Activated naive CD8-positive, alpha-beta T cell treated with anti-CD3 and anti-CD28 coated beads, Interleukin-2, amount 50 U/mL, for 24 hours (primary cell): ENCODE measurements around the gene PCNX2.

Experiments
- ATAC-seq: fragments of 150-1000 bp; cut with Tn5 transposase; one replicate; pipeline ENCODE4 v1.10.0; 2021
- DNase-seq: peaks from one replicate; pipeline ENCODE4 v3.0.0; 2021
- H3K27ac Mint-ChIP-seq: one replicate; pipeline ENCODE4 v1.8.0; 2021; ENCODE audit warnings: mild to moderate bottlenecking, mixed read lengths
- H3K27me3 Mint-ChIP-seq: one replicate; pipeline ENCODE4 v1.8.0; 2021; ENCODE audit warnings: mixed read lengths
- H3K36me3 Mint-ChIP-seq: one replicate; pipeline ENCODE4 v1.8.0; 2021; ENCODE audit warnings: low read depth, mixed read lengths
- H3K4me1 Mint-ChIP-seq: one replicate; pipeline ENCODE4 v1.8.0; 2021; ENCODE audit warnings: mixed read lengths
- H3K4me3 Mint-ChIP-seq: one replicate; pipeline ENCODE4 v1.8.0; 2021; ENCODE audit warnings: mild to moderate bottlenecking, moderate library complexity, mixed read lengths
- H3K9me3 Mint-ChIP-seq: one replicate; pipeline ENCODE4 v1.8.0; 2021; ENCODE audit warnings: mixed read lengths

The PCNX2 gene

GRCh38 chr1:233255145-233255544 is 40.4 kb downstream of the PCNX2 start:
- no peak for DNase-seq
- H3K9me3 Mint-ChIP-seq = no peaks in the 10 kb centered on the region
- H3K36me3 Mint-ChIP-seq = peaks cover 31% of the 10 kb centered on the region
- H3K27me3 Mint-ChIP-seq = no peaks in the 10 kb centered on the region
- no peak overlapping the region for H3K27ac Mint-ChIP-seq
- H3K4me3 Mint-ChIP-seq = no peak overlapping the region
- ATAC-seq = no peak
- H3K4me1 Mint-ChIP-seq = no peaks in the 10 kb centered on the region

GRCh38 chr1:233253832-233254331 is 41.6 kb downstream of the PCNX2 start:
- Mint-ChIP-seq H3K36me3 (peaks cover 32% of the 10 kb centered on the region), H3K9me3 (no peaks in the 10 kb centered on the region), H3K27me3 (no peaks in the 10 kb centered on the region), H3K4me3 (no peak overlapping the region), H3K4me1 (no peaks in the 10 kb centered on the region), H3K27ac (no peak overlapping the region)
- ATAC-seq = no peak
- no peak for DNase-seq

DNA sequence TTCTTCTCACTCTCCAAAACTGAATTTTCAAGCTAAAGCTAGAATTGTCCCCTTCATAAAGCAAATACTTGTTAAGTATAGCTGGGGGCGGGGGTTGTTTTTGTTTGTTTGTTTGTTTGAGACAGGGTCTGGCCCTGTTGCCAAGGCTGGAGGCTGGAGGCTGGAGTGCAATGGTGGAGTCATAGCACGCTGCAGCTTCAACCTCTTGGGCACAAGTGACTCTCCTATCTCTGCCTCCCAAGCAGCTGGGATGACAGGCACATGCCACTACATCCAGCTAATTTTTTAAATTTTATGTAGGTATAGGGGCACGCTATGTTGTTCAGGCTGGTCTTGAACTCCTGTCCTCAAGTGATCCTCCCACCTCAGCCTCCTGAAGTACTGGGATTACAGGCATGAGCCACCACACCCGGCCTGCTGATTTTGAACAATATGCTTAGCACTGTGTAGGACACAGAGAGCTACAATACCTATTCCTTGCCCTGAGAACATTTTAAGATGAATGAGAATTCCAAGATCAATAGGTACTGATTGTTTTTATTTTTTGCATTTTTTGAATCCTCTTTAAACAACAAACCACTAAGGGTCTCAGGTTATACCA is 42.2 kb downstream of the PCNX2 start:
- ATAC-seq (no peak), DNase-seq (no peak)
- Mint-ChIP-seq H3K27me3 (no peaks in the 10 kb centered on the region), H3K9me3 (no peaks in the 10 kb centered on the region), H3K4me1 (no peaks in the 10 kb centered on the region), H3K27ac (no peak overlapping the region), H3K36me3 (peaks cover 33% of the 10 kb centered on the region), H3K4me3 (no peak overlapping the region)

DNA sequence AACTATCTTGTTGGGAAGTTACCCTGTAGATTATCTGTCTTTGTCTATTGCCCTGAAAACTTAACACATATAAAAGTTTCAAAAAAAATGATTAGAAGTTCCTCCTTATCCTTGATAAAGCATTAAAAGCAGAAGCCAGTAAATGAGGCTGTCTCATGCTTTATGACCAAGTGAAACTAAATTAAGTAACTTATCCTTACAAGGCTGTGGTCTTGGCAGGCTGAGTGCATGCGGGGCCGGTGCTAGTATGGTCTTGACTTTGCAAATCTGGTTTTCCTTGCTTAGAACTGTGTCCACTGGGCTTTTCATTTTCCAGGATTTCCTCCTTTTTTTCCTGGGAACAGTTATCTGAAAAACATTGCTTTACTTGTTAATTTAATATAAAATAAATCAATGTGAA is 43.1 kb downstream of the PCNX2 start:
- Mint-ChIP-seq H3K4me1 (no peaks in the 10 kb centered on the region), H3K36me3 (peaks cover 27% of the 10 kb centered on the region), H3K4me3 (no peak overlapping the region), H3K27me3 (no peaks in the 10 kb centered on the region), H3K27ac (no peak overlapping the region), H3K9me3 (no peaks in the 10 kb centered on the region)
- no peak for DNase-seq
- ATAC-seq = no peak

- no peak for DNase-seq
- no peaks in the 10 kb centered on the region for H3K4me1 Mint-ChIP-seq
- H3K27me3 Mint-ChIP-seq = no peaks in the 10 kb centered on the region
- ATAC-seq = no peak
- H3K9me3 Mint-ChIP-seq = no peaks in the 10 kb centered on the region
- H3K4me3 Mint-ChIP-seq = no peak overlapping the region
- H3K27ac Mint-ChIP-seq = no peak overlapping the region
- peaks cover 22% of the 10 kb centered on the region for H3K36me3 Mint-ChIP-seq
Measured at GRCh38 chr1:233251201-233251720, 44.3 kb downstream of the PCNX2 start.

- no peak for ATAC-seq
- Mint-ChIP-seq H3K9me3 (no peaks in the 10 kb centered on the region), H3K36me3 (peaks cover 28% of the 10 kb centered on the region), H3K4me1 (peaks cover 2% of the 10 kb centered on the region), H3K27ac (no peak overlapping the region), H3K4me3 (no peak overlapping the region), H3K27me3 (no peaks in the 10 kb centered on the region)
- no peak for DNase-seq
Measured at GRCh38 chr1:233248014-233248413, 47.5 kb downstream of the PCNX2 start.

GRCh38 chr1:233246965-233247364 is 48.6 kb downstream of the PCNX2 start:
- ATAC-seq (no peak), DNase-seq (no peak)
- Mint-ChIP-seq H3K4me3 (no peak overlapping the region), H3K27ac (no peak overlapping the region), H3K9me3 (no peaks in the 10 kb centered on the region), H3K36me3 (peaks cover 28% of the 10 kb centered on the region), H3K4me1 (peaks cover 2% of the 10 kb centered on the region), H3K27me3 (no peaks in the 10 kb centered on the region)

GRCh38 chr1:233245191-233245765 is 50.2 kb downstream of the PCNX2 start:
- H3K36me3 Mint-ChIP-seq = peaks cover 23% of the 10 kb centered on the region
- peak overlapping the region; percentile 26 for H3K27ac Mint-ChIP-seq
- no peaks in the 10 kb centered on the region for H3K27me3 Mint-ChIP-seq
- H3K4me3 Mint-ChIP-seq = no peak overlapping the region
- H3K4me1 Mint-ChIP-seq = peaks cover 2% of the 10 kb centered on the region
- ATAC-seq (peak; percentile 43), DNase-seq (no peak)
- no peaks in the 10 kb centered on the region for H3K9me3 Mint-ChIP-seq

- Mint-ChIP-seq H3K36me3 (peaks cover 14% of the 10 kb centered on the region), H3K4me1 (peaks cover 2% of the 10 kb centered on the region), H3K27ac (no peak overlapping the region), H3K27me3 (no peaks in the 10 kb centered on the region), H3K4me3 (no peak overlapping the region), H3K9me3 (no peaks in the 10 kb centered on the region)
- ATAC-seq = no peak
- DNase-seq = no peak
Measured at GRCh38 chr1:233244183-233244582, 51.3 kb downstream of the PCNX2 start.

- no peak for DNase-seq
- peaks cover 2% of the 10 kb centered on the region for H3K4me1 Mint-ChIP-seq
- peaks cover 12% of the 10 kb centered on the region for H3K36me3 Mint-ChIP-seq
- no peak for ATAC-seq
- no peaks in the 10 kb centered on the region for H3K27me3 Mint-ChIP-seq
- no peaks in the 10 kb centered on the region for H3K9me3 Mint-ChIP-seq
- no peak overlapping the region for H3K27ac Mint-ChIP-seq
- no peak overlapping the region for H3K4me3 Mint-ChIP-seq
Measured at GRCh38 chr1:233242827-233243483, 52.6 kb downstream of the PCNX2 start.

- H3K27me3 Mint-ChIP-seq = no peaks in the 10 kb centered on the region
- no peaks in the 10 kb centered on the region for H3K9me3 Mint-ChIP-seq
- H3K36me3 Mint-ChIP-seq = peaks cover 13% of the 10 kb centered on the region
- peaks cover 2% of the 10 kb centered on the region for H3K4me1 Mint-ChIP-seq
- H3K27ac Mint-ChIP-seq = no peak overlapping the region
- no peak overlapping the region for H3K4me3 Mint-ChIP-seq
- ATAC-seq (no peak), DNase-seq (no peak)
Measured at GRCh38 chr1:233241759-233242158, 53.8 kb downstream of the PCNX2 start.

DNA sequence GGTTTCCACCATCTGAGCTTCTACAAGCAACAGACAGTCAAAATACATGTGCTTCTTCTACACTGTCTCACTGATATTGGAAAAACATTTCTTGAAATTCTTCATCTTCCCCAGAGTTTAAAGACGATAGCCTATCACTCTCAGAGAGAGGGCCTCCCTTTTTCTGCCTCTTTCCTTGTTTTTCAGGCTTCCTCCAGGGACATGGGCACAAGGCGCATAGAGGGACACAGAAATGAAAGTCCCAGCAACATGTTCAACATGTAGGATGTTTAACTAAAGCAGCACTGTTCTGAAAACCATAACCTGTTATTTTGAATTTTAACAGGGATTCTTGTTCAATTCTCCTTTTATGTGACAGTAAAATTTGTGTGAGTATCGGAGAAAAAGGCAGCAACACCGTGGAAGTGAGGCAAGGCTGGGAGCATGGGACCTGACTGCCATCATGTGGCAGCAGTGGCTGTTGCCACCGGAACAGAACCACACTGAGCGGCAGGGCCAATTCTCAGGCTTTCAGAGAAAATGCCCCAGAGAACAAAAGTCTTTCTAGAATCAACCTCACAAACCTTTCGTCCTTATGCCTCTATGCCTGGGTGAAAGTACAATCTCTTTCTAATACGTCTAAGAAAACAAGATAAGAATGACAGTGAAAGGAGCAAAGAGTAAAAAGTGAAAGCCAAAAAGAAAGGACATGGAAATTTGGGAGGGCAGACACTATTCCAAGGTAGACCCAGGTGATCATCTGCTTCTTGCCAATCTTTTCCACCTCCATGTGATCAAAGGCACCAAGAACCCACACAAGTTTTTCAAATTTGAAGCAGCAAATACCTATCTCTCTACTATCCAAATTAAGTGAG is 54.5 kb downstream of the PCNX2 start:
- peaks cover 18% of the 10 kb centered on the region for H3K36me3 Mint-ChIP-seq
- ATAC-seq = no peak
- H3K27ac Mint-ChIP-seq = no peak overlapping the region
- no peaks in the 10 kb centered on the region for H3K9me3 Mint-ChIP-seq
- H3K4me1 Mint-ChIP-seq = peaks cover 2% of the 10 kb centered on the region
- DNase-seq = peak; percentile 10
- H3K4me3 Mint-ChIP-seq = no peak overlapping the region
- no peaks in the 10 kb centered on the region for H3K27me3 Mint-ChIP-seq

DNA sequence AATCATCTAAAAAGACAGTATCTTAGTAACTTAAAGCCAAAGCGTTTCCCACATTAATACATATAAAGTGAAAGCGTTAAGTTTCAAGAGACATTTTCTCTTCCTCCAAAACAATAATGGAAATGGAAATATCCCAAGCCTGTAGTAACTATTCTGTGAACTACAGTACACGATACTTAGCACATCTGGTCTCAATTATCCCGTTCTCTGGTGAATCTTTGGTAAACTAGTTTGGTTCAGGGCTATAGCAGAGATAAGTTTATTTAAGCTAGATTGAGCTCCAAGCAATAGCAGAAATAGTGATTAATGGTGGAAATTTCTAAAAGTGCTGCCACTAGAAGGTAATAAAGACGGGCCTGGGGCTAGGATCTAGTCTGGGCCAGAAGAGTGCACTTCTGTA is 55.2 kb downstream of the PCNX2 start:
- no peak for DNase-seq
- Mint-ChIP-seq H3K36me3 (peaks cover 22% of the 10 kb centered on the region), H3K27me3 (no peaks in the 10 kb centered on the region), H3K9me3 (no peaks in the 10 kb centered on the region), H3K4me3 (no peak overlapping the region), H3K4me1 (peaks cover 2% of the 10 kb centered on the region), H3K27ac (no peak overlapping the region)
- no peak for ATAC-seq

- H3K36me3 Mint-ChIP-seq = peaks cover 20% of the 10 kb centered on the region
- H3K4me1 Mint-ChIP-seq = no peaks in the 10 kb centered on the region
- ATAC-seq (no peak), DNase-seq (no peak)
- no peaks in the 10 kb centered on the region for H3K9me3 Mint-ChIP-seq
- H3K27ac Mint-ChIP-seq = no peak overlapping the region
- H3K4me3 Mint-ChIP-seq = no peak overlapping the region
- H3K27me3 Mint-ChIP-seq = no peaks in the 10 kb centered on the region
Measured at GRCh38 chr1:233238884-233239431, 56.6 kb downstream of the PCNX2 start.
